Trophoblast cell (in vitro differentiated cells and primary cell): ENCODE measurements around the gene ECEL1.
A peak's percentile ranks its signal among the peaks of the same experiment; 100 is the strongest.

Experiments
- DNase-seq, 2 donors: peaks; one replicate each; pipeline ENCODE4 v3.0.0-alpha.2; 2016
- H2AFZ ChIP-seq: 2 replicates; pipeline ENCODE4 v1.6.1; 2013; ENCODE audit warnings: low read length, moderate library complexity, mild to moderate bottlenecking; ENCODE audit not compliant: insufficient read depth, poor library complexity
- H2AK5ac ChIP-seq: 2 replicates; pipeline ENCODE4 v1.6.1; 2013; ENCODE audit warnings: mild to moderate bottlenecking, low read length
- H2BK120ac ChIP-seq: 2 replicates; pipeline ENCODE4 v1.6.1; 2013; ENCODE audit warnings: low read length, mild to moderate bottlenecking, moderate library complexity; ENCODE audit not compliant: insufficient read depth, poor library complexity
- H2BK12ac ChIP-seq: 2 replicates; pipeline ENCODE4 v1.6.1; 2013; ENCODE audit warnings: mild to moderate bottlenecking, low read length, moderate library complexity
- H2BK5ac ChIP-seq: 2 replicates; pipeline ENCODE4 v1.6.1; 2013; ENCODE audit warnings: low read length, low read depth, moderate library complexity, mild to moderate bottlenecking; ENCODE audit not compliant: poor library complexity
- H3K14ac ChIP-seq: 2 replicates; pipeline ENCODE4 v1.6.1; 2013; ENCODE audit warnings: mild to moderate bottlenecking, low read length
- H3K18ac ChIP-seq: 2 replicates; pipeline ENCODE4 v1.6.1; 2013; ENCODE audit warnings: mild to moderate bottlenecking, low read length
- H3K23ac ChIP-seq: 2 replicates; pipeline ENCODE4 v1.6.1; 2013; ENCODE audit warnings: low read length
- H3K27ac ChIP-seq: 2 replicates; pipeline ENCODE4 v1.5.1; 2013; ENCODE audit warnings: low read depth, mild to moderate bottlenecking, inconsistent platforms, low read length, moderate library complexity
- H3K27me3 ChIP-seq: 2 replicates; pipeline ENCODE4 v1.6.1; 2013; ENCODE audit warnings: inconsistent platforms, mild to moderate bottlenecking, low read length, moderate library complexity; ENCODE audit not compliant: insufficient read depth
- H3K36me3 ChIP-seq, 2 experiments: 1 replicate in 1 of 2; 2 replicates in 1 of 2; pipeline ENCODE4 v1.6.1; 2013; ENCODE audit warnings: low read length in 2 of 2, mild to moderate bottlenecking in 2 of 2, moderate library complexity in 1 of 2; ENCODE audit not compliant: insufficient read depth in 2 of 2, control insufficient read depth in 1 of 2
- H3K4ac ChIP-seq: 2 replicates; pipeline ENCODE4 v1.6.1; 2013; ENCODE audit warnings: low read depth, mild to moderate bottlenecking, low read length, moderate library complexity
- H3K4me1 ChIP-seq, 2 experiments: 1 replicate in 1 of 2; 2 replicates in 1 of 2; pipeline ENCODE4 v1.6.1; 2013; ENCODE audit warnings: low read length in 2 of 2, mild to moderate bottlenecking in 2 of 2, moderate library complexity in 1 of 2; ENCODE audit not compliant: insufficient read depth in 2 of 2, control insufficient read depth in 1 of 2
- H3K4me2 ChIP-seq: 2 replicates; pipeline ENCODE4 v1.6.1; 2013; ENCODE audit warnings: inconsistent platforms, mild to moderate bottlenecking, low read length, moderate library complexity
- H3K4me3 ChIP-seq: 2 replicates; pipeline ENCODE4 v1.5.1; 2013; ENCODE audit warnings: mild to moderate bottlenecking, low read depth, low read length, inconsistent platforms
- H3K79me1 ChIP-seq: one replicate; pipeline ENCODE4 v1.6.1; 2013; ENCODE audit warnings: low read length
- H3K79me2 ChIP-seq: 2 replicates; pipeline ENCODE4 v1.6.1; 2013; ENCODE audit warnings: low read length, mild to moderate bottlenecking; ENCODE audit not compliant: control insufficient read depth, insufficient read depth, poor library complexity
- H3K9ac ChIP-seq: 2 replicates; pipeline ENCODE4 v1.6.1; 2013; ENCODE audit warnings: mild to moderate bottlenecking, low read length
- H3K9me3 ChIP-seq: 2 replicates; pipeline ENCODE4 v1.6.1; 2013; ENCODE audit warnings: low read depth, mild to moderate bottlenecking, control low read depth, inconsistent platforms, low read length; ENCODE audit not compliant: insufficient read depth
- H4K12ac ChIP-seq: 2 replicates; pipeline ENCODE4 v1.6.1; 2013; ENCODE audit warnings: low read depth, mild to moderate bottlenecking, low read length, moderate library complexity
- H4K8ac ChIP-seq: 2 replicates; pipeline ENCODE4 v1.6.1; 2013; ENCODE audit warnings: low read depth, mild to moderate bottlenecking, low read length, moderate library complexity
- H4K91ac ChIP-seq: one replicate; pipeline ENCODE4 v1.6.1; 2013; ENCODE audit warnings: low read depth, mild to moderate bottlenecking, low read length, moderate library complexity
- WGBS: extraction: QIAGEN DNeasy Blood & Tissue Kit; methylation state at CpG from one replicate; pipeline ENCODE4 v1.1.7; 2013; ENCODE audit warnings: missing lambda C conversion rate; ENCODE audit not compliant: insufficient read length, insufficient coverage; ENCODE audit errors: extremely low coverage; 5-methylcytosine and 5-hydroxymethylcytosine counted together

Gene ECEL1

DNA sequence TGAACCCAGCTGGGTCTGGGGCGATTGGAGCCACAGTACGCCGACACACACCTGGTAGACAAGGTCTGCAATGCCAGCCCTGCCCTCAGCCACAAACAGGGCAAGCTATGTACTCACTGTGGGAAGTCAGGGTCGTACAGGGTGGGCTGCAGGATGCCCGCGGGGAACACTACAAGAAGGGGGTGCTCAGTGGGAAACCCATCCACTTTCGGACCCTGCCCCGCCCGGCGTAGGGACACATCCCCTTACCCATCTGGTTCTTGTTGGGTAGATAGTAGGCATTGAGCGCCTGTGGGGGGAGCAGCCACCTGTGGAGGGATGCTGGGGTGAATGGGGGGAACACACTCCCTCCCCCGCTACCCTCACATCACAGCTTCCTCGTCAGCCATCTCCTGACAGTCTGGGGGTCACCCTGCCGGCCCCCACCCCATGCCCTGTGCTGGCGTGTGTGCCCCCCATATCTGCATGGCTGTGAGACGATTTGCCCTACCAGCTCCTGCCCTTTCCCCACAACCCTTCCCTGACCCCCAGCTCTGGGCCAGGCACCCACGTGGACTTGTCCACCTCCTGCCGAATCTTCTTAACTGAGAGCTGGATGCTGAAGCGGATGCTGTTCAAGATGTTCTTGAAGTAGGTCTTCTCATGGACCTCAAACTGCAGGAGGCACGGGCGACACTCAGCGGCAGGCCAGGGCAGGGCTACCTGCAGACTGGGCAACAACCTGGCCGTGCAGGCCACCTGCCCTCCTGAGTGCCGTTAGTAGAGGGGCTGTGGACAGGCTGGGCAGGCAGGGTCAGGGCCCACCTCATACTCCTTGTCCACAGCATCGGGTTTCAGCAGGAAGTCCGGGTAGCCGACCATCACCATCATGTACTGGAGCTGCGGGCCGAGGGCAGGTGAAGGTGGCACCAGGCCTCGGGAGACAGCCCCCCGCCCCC is 5.1 kb downstream of the ECEL1 start:
- Histone ChIP-seq H3K9me3 (peaks cover 24% of the 10 kb centered on the region), H2AFZ (no peak overlapping the region), H3K9ac (no peak overlapping the region), H4K91ac (no peak overlapping the region), H3K23ac (no peak overlapping the region), H3K4me2 (no peak overlapping the region), H4K12ac (no peak overlapping the region), H4K8ac (no peak overlapping the region), H3K79me1 (no peaks in the 10 kb centered on the region), H3K4ac (no peak overlapping the region), H3K14ac (no peak overlapping the region), H2BK5ac (no peak overlapping the region), H3K36me3 (no peaks in the 10 kb centered on the region), H3K4me1 (peaks cover 0 to 5% of the 10 kb centered on the region in 2 experiments), H3K27me3 (peaks cover 40% of the 10 kb centered on the region), H2AK5ac (no peak overlapping the region), H3K18ac (no peak overlapping the region), H2BK12ac (no peak overlapping the region), H2BK120ac (no peak overlapping the region), H3K4me3 (peak overlapping the region; percentile 17), H3K79me2 (no peaks in the 10 kb centered on the region), H3K27ac (no peak overlapping the region)
- WGBS: no CpG with 5 or more reads among the region's 31 CpGs
- no peak for DNase-seq

- H3K14ac ChIP-seq: no peak overlapping the region
- peaks cover 0 to 4% of the 10 kb centered on the region in 2 experiments for H3K4me1 ChIP-seq
- no peaks in the 10 kb centered on the region for H3K79me2 ChIP-seq
- no peak overlapping the region for H3K4ac ChIP-seq
- no peak overlapping the region for H2AK5ac ChIP-seq
- H3K79me1 ChIP-seq: no peaks in the 10 kb centered on the region
- H2BK5ac ChIP-seq: no peak overlapping the region
- no peak overlapping the region for H4K12ac ChIP-seq
- no peak overlapping the region for H3K9ac ChIP-seq
- no peak overlapping the region for H2AFZ ChIP-seq
- H3K4me3 ChIP-seq: no peak overlapping the region
- no peak overlapping the region for H2BK12ac ChIP-seq
- H3K18ac ChIP-seq: no peak overlapping the region
- WGBS: no CpG with 5 or more reads among the region's 29 CpGs
- H4K8ac ChIP-seq: no peak overlapping the region
- H4K91ac ChIP-seq: no peak overlapping the region
- peaks cover 22% of the 10 kb centered on the region for H3K9me3 ChIP-seq
- no peak overlapping the region for H3K27ac ChIP-seq
- H3K27me3 ChIP-seq: peaks cover 30% of the 10 kb centered on the region
- H3K36me3 ChIP-seq: no peaks in the 10 kb centered on the region
- no peak overlapping the region for H3K4me2 ChIP-seq
- H3K23ac ChIP-seq: no peak overlapping the region
- no peak for DNase-seq
- H2BK120ac ChIP-seq: no peak overlapping the region
Measured at GRCh38 chr2:232481322-232482140, 6.1 kb downstream of the ECEL1 start.

DNA sequence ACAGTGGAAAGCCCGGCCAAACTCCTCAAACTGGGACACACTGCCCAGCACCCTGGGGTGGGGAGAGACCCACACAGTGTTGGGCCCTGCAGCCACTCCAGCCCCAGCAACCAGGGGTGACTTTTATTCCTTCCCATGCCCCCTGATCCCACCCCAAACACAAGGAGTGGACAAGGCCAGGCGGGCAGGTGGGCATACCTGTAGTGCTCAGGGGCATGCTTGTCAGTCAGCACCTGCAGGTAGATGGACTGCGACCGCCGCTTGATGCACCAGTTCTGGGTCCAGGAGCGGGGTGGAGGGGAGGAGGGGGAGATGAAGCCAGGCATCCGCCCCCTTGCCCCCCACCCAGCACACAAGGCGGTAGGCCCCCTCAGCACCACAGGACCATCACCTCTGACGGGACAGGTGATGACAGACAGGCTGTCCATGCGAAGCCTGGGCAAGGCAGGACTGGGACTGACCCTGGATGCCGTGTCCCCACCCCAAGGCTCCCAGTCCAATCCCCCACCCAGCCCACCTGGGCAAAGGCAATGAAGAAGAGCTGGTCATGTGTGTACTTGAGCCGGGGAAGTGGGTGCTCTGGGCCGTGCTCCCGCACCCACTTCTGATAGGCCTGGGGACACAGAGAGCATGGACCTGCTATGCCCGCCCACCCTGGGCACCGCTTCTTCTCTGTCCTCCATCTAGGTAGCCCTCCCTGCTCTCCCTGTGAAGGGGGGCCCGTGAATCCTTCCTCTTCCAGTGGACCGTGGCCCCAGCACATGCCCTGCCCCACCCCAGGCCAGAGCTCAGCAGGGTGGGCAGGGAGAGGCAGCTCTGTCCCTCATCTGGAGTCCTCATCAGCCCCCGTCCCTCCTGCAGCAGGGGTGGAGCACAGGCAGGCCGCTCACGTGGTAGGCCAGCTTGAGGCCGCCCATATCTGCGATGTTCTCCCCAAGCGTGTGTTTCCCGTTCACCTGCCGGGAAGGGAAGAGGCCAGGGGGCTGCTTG is 7.1 kb downstream of the ECEL1 start:
- Histone ChIP-seq H3K79me1 (no peaks in the 10 kb centered on the region), H3K27me3 (peaks cover 20% of the 10 kb centered on the region), H3K23ac (no peak overlapping the region), H3K9ac (no peak overlapping the region), H2BK5ac (no peak overlapping the region), H4K12ac (no peak overlapping the region), H3K79me2 (no peaks in the 10 kb centered on the region), H4K8ac (no peak overlapping the region), H2BK120ac (no peak overlapping the region), H3K14ac (no peak overlapping the region), H3K9me3 (peaks cover 14% of the 10 kb centered on the region), H3K4me1 (no peaks in the 10 kb centered on the region), H3K27ac (no peak overlapping the region), H3K4ac (no peak overlapping the region), H3K4me3 (no peak overlapping the region), H3K18ac (no peak overlapping the region), H2AK5ac (no peak overlapping the region), H2AFZ (no peak overlapping the region), H3K4me2 (no peak overlapping the region), H3K36me3 (no peaks in the 10 kb centered on the region), H4K91ac (no peak overlapping the region), H2BK12ac (no peak overlapping the region)
- DNase-seq: no peak
- no CpG with 5 or more reads among the region's 26 CpGs for WGBS
